TTC549 (cell line): ENCODE measurements around the gene IZUMO2.

Source experiments
- FAIRE-seq: peaks from 2 replicates; lab custom pipeline; 2012; peaks lifted over from hg19 to GRCh38; lab: Jason Lieb, UNC

Gene IZUMO2

GRCh38 chr19:50162988-50163387 is at the start of gene IZUMO2:
IZUMO2 (minus strand) TSS chr19:50163281; CDS start chr19:50163194, 87 bp downstream.
- no peak for FAIRE-seq

DNA sequence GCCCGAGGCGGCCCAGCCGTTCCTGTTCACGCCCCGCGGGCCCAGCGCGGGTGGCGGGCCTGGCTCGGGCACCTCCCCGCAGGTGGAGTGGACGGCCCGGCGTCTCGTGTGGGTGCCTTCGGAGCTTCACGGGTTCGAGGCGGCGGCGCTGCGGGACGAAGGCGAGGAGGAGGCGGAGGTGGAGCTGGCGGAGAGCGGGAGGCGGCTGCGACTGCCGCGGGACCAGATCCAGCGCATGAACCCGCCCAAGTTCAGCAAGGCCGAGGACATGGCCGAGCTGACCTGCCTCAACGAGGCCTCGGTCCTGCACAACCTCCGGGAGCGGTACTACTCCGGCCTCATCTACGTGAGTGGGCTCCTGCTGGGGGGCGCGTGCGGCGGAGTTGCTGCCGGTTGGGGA is 47.3 kb upstream of the IZUMO2 start:
- no peak for FAIRE-seq

DNA sequence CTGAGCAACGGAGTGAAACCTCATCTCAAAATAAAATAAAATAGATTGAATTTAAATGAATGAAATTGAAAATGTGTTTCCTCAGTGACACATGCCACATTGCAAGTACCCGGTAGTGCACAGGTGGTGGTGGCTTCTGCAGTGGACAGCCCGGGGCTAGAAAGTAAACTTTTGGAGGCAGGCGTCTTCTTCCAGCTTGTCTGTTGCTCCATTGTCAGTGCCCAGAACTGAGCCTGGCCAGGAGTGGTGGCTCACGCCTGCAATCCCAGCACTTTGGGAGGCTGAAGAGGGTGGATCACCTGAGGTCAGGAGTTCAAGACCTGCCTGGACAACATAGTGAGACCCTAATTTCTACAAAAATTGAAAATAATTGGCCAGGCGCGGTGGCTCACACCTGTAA is 46.0 kb upstream of the IZUMO2 start:
- no peak for FAIRE-seq

GRCh38 chr19:50207730-50208129 is 44.6 kb upstream of the IZUMO2 start:
- no peak for FAIRE-seq

- no peak for FAIRE-seq
Measured at GRCh38 chr19:50206191-50206590, 43.1 kb upstream of the IZUMO2 start.

GRCh38 chr19:50205681-50206138 is 42.6 kb upstream of the IZUMO2 start:
- no peak for FAIRE-seq

- no peak for FAIRE-seq
Measured at GRCh38 chr19:50204811-50205675, 42.0 kb upstream of the IZUMO2 start.

GRCh38 chr19:50204081-50204428 is 41.0 kb upstream of the IZUMO2 start:
- FAIRE-seq, result no peak

GRCh38 chr19:50203281-50204080 is 40.4 kb upstream of the IZUMO2 start, which contains the start of gene MYH14:
MYH14 (plus strand) TSS chr19:50203622; CDS start chr19:50210366, 6,744 bp downstream.
- peak; percentile 40 for FAIRE-seq

DNA sequence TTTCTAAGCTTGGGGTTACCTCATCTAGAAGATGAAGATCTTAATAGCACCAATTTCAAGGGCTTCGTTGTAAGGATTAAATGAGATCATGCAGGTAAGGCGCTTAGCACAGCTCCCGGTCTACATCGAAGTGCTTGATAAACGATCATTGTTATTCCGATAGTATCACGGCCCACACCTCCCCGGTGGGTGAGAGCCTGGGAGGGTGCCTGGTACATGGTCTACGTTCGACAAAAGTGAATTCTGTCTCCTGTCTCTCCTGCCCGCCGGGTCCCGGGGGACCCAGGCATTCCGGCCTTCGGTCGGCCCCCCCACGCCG is 39.8 kb upstream of the IZUMO2 start:
- FAIRE-seq, result no peak

GRCh38 chr19:50202386-50202785 is 39.3 kb upstream of the IZUMO2 start:
- FAIRE-seq, result no peak

DNA sequence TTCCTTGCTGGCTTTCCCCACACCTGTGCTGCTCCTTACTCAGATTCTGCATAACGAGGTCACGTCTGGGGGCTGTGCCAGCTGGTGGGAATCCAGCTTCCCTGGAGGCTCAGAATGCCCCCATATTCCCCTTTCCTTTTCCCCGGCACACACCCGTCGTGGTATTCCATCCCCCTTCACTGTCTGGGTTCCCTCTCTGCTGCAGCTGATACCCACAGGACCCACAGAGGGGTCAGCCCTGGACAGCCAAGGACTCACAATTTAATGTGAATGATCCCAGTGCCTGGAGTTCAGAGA is 36.1 kb upstream of the IZUMO2 start:
- no peak for FAIRE-seq

DNA sequence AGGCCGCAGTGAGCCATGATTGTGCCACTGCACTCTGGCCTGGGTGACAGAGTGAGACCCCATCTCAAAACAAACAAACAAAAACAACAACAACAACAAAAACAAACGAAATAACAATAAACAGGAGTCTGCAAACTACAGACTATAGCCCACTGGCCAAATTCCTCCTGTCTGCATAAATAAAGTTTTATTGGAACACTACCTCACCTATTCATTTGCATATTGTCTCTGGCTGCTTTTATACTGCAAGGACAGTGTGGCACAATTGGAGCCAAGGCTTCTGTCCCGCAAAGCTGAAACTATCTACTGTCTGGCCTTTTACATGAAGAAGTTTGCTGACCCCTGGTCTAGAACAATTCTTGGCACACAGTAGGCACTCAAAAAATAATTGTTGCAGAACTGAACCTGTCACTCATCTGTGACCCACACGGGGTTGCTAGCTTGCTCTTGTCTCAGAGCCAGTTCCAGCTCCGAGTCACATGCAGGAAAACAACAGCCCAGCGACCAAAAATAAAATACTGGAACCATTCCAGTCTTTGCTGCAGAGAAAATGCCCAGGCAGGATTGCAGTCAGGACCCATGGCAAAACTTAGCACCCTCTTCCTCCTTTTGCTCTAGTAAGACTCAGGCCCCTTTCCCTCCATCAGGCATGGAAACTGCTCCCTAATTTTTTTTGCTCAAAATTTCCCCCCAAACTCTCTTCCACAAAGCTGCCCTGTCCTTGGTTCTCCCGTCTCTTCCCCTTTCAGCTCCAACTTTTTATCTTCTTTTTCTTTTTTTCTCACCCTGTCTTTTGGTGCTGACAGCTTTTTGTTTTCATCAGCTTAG is 35.6 kb upstream of the IZUMO2 start:
- FAIRE-seq, result no peak

DNA sequence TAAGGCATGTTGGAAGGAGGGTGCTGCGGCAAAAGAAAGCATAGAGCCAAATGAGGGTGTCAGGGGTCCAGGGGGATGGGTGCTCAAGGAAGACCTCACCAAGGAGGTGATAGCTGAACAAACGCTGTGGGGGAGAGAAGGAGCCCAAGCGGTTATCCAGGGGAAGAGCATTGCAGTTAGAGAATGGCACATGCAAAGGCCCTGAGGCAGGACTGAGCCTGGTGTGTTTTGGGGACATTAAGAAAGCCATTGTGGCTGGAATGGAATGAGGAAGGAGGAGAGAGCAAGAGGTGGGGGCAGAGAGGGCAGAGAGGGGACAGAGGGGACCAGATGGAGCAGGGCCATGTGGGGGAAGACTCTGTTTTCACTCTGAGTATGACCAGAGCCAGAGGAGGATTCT is 34.3 kb upstream of the IZUMO2 start:
- FAIRE-seq, result no peak

DNA sequence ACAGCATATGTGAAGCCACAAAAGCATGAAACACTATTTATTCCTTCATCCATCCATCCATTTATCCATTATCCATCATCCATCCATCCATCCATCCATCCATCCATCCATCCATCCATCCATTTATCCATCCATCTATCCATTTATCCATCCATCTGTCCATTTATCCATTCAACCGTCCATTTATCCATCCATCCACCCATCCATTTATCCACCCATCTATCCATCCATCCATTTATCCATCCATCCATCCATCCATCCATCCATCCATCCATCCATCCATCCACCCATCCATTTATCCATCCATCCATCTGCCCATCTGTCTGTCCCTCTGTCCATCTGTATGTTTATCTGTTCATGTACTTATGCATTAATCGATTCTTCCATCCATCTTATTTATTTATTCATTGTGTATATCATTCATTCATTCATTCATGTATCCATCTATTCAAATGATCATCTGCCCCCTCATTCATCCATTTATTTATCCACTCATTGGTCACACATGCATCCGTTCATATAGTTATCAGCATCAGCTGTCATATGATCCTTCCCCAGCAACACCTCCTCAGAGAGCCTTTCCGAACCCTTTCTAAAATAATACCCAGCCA is 33.3 kb upstream of the IZUMO2 start:
- FAIRE-seq, result no peak

GRCh38 chr19:50195224-50195623 is 32.1 kb upstream of the IZUMO2 start:
- FAIRE-seq, result no peak

- no peak for FAIRE-seq
Measured at GRCh38 chr19:50192463-50193211, 29.6 kb upstream of the IZUMO2 start.

GRCh38 chr19:50191216-50191615 is 28.1 kb upstream of the IZUMO2 start:
- no peak for FAIRE-seq

DNA sequence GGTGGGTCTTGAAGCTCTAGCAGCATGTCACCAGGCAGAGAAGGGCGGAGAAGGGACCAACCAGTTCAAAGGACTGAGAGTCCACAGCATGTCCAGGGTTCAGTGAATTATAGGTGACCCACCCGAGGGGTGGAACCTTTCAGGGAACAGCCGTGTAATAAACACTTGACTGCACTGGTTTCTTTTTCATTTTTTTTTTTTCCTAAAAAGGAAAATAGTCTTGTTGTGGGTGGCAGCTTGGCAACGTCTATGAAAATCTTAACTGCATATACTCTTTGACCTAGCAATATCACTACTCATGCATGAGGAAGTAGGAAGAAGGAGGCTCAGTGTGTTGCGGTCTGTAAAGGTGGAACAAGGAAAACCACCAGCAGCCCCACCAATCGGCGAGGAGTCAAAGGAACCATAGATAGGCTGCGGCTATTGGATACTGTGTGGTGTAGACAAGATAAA is 27.4 kb upstream of the IZUMO2 start:
- no peak for FAIRE-seq

DNA sequence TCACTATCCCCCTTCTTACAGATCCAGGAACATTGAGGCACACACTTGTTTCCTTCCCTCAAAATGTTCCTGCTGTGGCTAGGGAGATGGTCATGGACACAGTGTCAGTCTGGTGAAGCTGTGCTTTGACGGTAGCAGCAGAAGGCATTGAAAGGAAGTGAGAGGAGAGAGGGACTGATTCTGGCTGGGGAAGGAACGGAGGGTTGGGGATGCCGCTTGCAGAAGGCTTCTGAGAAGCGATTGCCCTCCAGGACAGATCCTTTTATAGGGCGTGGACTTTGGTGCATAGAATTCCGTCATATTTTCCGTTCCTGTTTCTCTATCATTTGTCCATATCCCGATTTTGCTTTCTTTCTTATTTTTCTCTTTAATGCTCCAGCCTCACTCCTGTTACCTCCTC is 26.2 kb upstream of the IZUMO2 start:
- no peak for FAIRE-seq

- FAIRE-seq, result no peak
Measured at GRCh38 chr19:50187937-50188336, 24.9 kb upstream of the IZUMO2 start.

GRCh38 chr19:50184196-50184595 is 21.1 kb upstream of the IZUMO2 start:
- FAIRE-seq, result no peak
